Mesodermal cell (in vitro differentiated cells): Measurements from ENCODE around the gene PXN.
"Not testable (repeated sequence)": the region's sequence is repeated elsewhere in the genome, so short reads cannot be mapped to it uniquely, and the experiment has no call there.

ENCODE experiments used
- H3K27ac ChIP-seq: 2 replicates; pipeline ENCODE4 v1.7.0; 2013; ENCODE audit warnings: mild to moderate bottlenecking, low read depth, low read length, moderate library complexity; ENCODE audit not compliant: severe bottlenecking
- H3K36me3 ChIP-seq: 2 replicates; pipeline ENCODE4 v1.7.1; 2013; ENCODE audit warnings: mild to moderate bottlenecking, low read length, moderate library complexity; ENCODE audit not compliant: control insufficient read depth, insufficient read depth
- H3K4me1 ChIP-seq: one replicate; pipeline ENCODE4 v1.7.1; 2013; ENCODE audit warnings: mild to moderate bottlenecking, low read length; ENCODE audit not compliant: insufficient read depth, control insufficient read depth, poor library complexity, severe bottlenecking
- H3K4me3 ChIP-seq: 2 replicates; pipeline ENCODE4 v1.7.0; 2013; ENCODE audit warnings: low read length, control low read depth, mild to moderate bottlenecking; ENCODE audit not compliant: insufficient read depth, poor library complexity, severe bottlenecking; ENCODE audit errors: extremely low read depth
- H3K9me3 ChIP-seq: 2 replicates; pipeline ENCODE4 v1.7.1; 2013; ENCODE audit warnings: mild to moderate bottlenecking, low read length, moderate library complexity; ENCODE audit not compliant: control insufficient read depth
- WGBS, 2 experiments: methylation state at CpG; one replicate each; pipeline ENCODE4 v1.1.5; 2013; ENCODE audit warnings: missing lambda C conversion rate in 2 of 2; ENCODE audit not compliant: insufficient coverage in 2 of 2; 5-methylcytosine and 5-hydroxymethylcytosine counted together

Gene PXN

DNA sequence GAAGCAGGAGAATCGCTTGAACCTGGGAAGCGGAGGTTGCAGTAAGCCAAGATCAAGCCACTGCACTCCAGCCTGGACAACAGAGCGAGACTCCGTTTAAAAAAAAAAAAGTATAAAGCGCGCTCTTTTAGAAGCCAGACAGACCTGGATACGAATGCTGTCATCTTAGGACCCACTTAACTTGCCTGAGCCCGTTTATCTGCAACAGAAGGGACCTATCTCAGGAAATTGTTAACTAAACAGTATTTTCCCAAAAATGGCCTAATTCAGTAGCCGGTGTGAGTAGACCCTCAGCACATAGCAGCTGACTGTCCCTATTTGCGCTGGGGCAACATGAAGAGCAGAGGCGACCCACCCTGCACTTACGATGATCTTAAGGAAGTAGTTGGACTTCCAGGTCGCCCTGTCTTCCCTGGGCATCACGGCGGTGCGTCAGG, 65.1 kb downstream of the PXN start:
- H3K9me3 ChIP-seq, result no peaks in the 10 kb centered on the region
- H3K4me1 ChIP-seq, result peaks cover 24% of the 10 kb centered on the region
- H3K36me3 ChIP-seq, result peaks cover 46% of the 10 kb centered on the region
- H3K27ac ChIP-seq, result peak overlapping the region; percentile 68
- WGBS, 2 experiments, result 2 to 3% methylated on average over 13 to 14 of the region's 16 CpGs
- peak overlapping the region; percentile 90 for H3K4me3 ChIP-seq

DNA sequence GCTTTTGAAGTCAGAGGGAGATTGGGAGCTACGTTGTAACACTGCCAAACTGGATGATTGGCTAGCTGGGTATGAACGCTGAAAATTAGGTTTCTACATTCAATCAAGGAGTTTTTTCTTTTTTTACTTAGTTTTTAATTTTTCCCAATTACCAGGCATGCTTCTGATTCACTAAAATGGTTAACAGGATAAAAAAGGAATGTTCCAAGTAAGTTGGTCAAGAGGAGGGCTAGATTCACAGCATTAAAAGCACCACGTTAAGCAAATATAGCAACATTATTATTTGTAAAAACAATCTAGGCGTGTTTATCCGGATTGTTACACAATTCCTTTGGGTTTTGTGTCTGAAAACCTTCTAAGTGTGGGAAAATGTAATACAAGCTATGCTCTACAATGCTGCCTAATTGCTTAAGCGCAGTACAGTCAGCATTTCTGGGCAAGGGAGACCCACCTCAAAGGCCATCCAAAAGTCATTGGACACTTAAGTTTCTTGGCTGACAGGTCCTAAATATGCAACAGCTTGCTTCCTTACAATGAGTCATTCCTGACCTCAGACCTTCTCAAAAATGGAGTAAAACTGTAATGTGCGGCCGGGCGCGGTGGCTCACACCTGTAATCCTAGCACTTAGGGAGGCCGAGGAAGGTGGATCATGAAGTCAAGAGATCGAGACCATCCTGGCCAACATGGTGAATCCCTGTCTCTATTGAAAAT, 65.8 kb downstream of the PXN start:
- peaks cover 24% of the 10 kb centered on the region for H3K4me1 ChIP-seq
- peaks cover 46% of the 10 kb centered on the region for H3K36me3 ChIP-seq
- H3K9me3 ChIP-seq, result no peaks in the 10 kb centered on the region
- WGBS, 2 experiments, result 9 to 10% methylated on average over 6 to 7 of the region's 12 CpGs
- H3K4me3 ChIP-seq, result peak overlapping the region; percentile 90
- peak overlapping the region; percentile 68 for H3K27ac ChIP-seq

DNA sequence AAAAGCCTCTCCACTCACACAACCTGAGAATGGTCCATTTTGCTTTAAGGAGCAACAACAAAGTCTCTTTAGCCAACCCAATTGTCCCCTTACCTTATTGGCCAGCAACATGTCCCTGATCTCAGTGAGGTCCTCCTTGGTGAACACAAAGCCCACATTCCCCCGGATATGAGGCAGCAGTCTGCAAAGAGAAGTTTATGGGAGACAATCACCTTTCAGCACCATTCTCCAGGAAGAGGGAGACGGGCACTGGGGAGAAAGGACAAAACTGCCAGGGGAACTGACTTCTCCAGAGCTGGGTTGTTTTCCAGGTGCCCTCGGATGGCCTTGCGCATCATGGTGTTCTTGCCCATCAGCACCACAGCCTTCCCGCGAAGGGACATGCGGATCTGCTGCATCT, 66.5 kb downstream of the PXN start:
- H3K9me3 ChIP-seq, result no peaks in the 10 kb centered on the region
- peak overlapping the region; percentile 68 for H3K27ac ChIP-seq
- WGBS, 2 experiments, result 60 to 97% methylated on average over 1 to 3 of the region's 7 CpGs
- H3K4me3 ChIP-seq, result peak overlapping the region; percentile 90
- peaks cover 24% of the 10 kb centered on the region for H3K4me1 ChIP-seq
- H3K36me3 ChIP-seq, result peaks cover 46% of the 10 kb centered on the region

DNA sequence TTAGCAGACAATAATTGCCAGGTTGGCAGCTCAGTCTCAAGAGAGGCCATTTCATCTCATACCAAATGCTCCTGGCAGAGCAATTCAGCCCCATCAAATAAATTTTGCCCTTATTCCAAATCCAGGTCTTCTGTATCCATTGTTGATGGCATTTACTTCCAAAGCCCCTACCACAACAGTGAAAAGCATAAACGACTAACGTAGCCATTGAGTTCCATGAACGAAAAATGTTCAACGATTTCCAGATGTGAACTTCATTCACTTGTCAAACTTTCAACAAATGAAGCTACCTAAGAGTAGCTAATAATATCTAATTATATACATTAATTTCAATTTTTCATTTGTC, 68.0 kb downstream of the PXN start:
- Histone ChIP-seq H3K27ac (no peak overlapping the region), H3K9me3 (no peaks in the 10 kb centered on the region), H3K36me3 (peaks cover 46% of the 10 kb centered on the region), H3K4me3 (no peak overlapping the region), H3K4me1 (peaks cover 24% of the 10 kb centered on the region)
- 96 to 100% methylated on average over 1 to 3 of the region's 4 CpGs for WGBS, 2 experiments

DNA sequence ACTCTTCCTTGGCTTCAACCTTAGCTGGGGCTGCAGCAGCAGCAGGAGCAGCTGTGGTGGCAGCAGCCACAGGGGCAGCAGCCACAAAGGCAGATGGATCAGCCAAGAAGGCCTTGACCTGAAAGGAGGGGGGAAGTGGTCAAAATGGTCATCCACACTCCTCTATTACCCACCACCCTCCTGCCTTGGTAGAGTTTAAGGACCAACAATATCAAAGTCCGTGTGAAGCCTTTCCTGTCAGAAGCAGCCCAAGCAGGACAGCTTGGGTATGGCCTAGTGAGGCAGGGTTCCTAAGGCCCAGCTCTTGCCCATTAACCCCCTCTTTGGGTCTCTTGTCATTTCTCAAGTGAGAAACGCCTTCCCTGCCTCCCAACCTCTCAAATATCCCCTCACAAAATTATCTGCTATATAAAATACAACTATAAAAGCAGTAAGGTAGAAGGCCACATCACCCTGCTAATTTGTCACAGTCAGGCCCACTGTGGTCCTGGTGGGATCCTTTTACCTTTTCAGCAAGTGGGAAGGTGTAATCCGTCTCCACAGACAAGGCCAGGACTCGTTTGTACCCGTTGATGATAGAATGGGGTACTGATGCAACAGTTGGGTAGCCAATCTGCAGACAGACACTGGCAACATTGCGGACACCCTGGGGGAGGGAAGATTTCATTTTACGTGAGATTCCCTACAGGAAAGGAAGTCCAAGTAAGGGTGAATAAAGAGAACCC, 68.6 kb downstream of the PXN start:
- Histone ChIP-seq H3K4me1 (peaks cover 27% of the 10 kb centered on the region), H3K27ac (peak overlapping the region; percentile 10), H3K36me3 (peaks cover 50% of the 10 kb centered on the region)
- WGBS, 2 experiments, result 97 to 100% methylated on average over 1 to 5 of the region's 7 CpGs
- not testable (repeated sequence) for H3K4me3 ChIP-seq, H3K9me3 ChIP-seq

DNA sequence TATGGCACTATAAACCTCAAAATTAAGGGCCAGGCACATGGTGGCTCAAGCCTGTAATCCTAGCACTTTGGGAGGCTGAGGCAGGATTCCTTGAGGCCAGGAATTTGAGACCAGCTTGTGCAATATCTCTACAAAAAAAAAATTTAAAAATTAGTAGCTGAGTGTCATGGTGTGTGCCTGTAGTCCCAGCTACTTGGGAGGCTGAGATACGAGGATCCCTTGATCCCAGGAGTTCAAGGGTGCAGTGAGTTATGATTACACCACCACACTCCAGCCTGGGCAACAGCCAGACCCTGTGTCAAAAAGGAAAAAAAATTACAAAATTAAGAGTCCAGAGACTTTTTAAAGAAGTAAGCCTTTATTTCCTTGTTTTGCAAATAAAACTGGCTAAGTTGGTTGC, 69.2 kb downstream of the PXN start:
- WGBS, 2 experiments, result 100% methylated on average over 1 of the region's 1 CpG; no CpG with 5 or more reads in 1 of the 2 experiments
- Histone ChIP-seq H3K36me3 (peaks cover 54% of the 10 kb centered on the region), H3K4me3 (no peak overlapping the region), H3K9me3 (no peaks in the 10 kb centered on the region), H3K4me1 (peaks cover 27% of the 10 kb centered on the region), H3K27ac (peak overlapping the region; percentile 23)

DNA sequence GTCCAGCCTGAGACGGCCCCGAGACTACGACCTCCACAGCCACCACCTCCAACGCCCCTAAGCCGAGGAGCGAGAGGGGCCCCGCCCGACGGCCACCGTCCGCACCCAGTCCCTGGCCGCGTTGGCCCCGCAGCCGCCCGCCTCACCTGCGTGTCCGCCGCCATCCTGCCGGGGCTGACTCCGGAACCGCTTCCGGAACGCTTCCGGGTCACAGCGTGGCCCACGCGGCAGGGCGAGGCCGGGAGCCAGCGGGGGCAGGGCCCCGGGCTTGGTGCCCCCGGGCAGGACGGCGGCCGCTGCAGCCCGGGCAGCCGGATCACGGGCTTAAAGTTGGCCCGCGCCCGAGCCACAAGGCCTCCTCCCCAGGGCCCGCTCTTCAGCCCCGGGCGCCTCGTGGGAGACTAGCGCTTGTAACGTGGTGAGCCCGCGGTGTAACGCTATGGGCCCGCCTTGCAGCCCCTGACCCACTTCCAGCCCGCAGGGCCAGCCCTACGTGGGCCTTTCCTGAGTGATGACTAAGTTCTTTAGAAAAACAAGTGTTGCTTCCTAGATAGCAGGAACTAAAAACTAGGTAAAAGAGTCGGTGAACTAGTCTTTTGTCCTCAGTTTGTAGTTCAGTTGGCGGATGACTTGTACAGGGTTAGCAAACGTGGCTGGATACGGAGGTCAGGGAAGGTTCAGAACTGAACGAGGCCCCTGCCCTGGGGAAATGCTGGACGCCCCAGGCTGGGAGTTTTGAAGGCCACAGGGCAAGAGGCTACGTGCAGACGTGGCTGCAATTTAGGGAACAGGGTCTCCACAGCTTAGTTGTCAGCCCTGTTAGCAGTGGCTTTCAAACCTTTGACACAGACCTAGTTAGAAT, 70.8 kb downstream of the PXN start, which contains the start of gene GCN1:
TSS of gene GCN1 (minus strand) at position 182 of the 862 bp plus-strand sequence. CDS start at position 164, 18 bp downstream.
- WGBS, 2 experiments, result 4 to 5% methylated on average over 52 to 56 of the region's 62 CpGs
- peaks cover 27% of the 10 kb centered on the region for H3K4me1 ChIP-seq
- peak within 1 kb of the TSS; percentile 79 for H3K4me3 ChIP-seq
- no peaks in the 10 kb centered on the region for H3K9me3 ChIP-seq
- peaks cover 65% of the 10 kb centered on the region for H3K36me3 ChIP-seq
- H3K27ac ChIP-seq, result peak within 1 kb of the TSS; percentile 93

DNA sequence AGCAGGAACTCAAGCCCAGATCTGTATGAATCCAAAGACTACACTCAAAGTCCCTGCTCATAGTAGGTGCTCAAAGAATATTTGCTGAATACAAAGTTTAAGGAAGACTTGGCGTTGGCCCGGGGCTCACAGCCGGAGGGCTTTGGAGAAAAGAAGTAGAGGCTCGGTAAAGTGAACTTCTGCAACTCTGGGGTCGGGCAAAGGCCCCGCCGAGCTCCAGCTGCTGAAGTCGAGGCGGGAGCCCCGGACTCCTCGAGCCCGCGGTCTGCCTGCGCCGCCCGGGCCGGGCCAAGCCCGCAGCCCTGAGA, 71.3 kb downstream of the PXN start:
- no peaks in the 10 kb centered on the region for H3K9me3 ChIP-seq
- H3K4me3 ChIP-seq, result peak overlapping the region; percentile 79
- H3K36me3 ChIP-seq, result peaks cover 65% of the 10 kb centered on the region
- H3K4me1 ChIP-seq, result peaks cover 22% of the 10 kb centered on the region
- 1% methylated on average over 18 of the region's 18 CpGs for WGBS, 2 experiments
- H3K27ac ChIP-seq, result peak overlapping the region; percentile 93

DNA sequence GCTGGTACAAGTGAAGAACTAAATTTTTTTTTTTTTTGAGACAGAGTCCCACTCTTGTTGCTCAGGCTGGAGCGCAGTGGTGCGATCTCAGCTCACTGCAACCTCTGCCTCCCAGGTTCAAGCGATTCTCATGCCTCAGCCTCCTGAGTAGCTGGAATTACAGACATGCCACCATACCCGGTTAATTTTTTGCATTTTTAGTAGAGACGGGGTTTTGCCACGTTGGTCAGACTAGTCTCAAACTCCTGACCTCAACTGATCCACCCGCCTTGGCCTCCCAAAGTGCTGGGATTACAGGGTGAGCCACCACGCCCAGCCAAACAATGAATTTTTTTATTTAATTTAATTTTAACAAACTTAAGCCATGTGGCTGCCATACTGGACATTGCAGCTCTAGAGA, 72.2 kb downstream of the PXN start:
- peaks cover 65% of the 10 kb centered on the region for H3K36me3 ChIP-seq
- not testable (repeated sequence) for H3K9me3 ChIP-seq, H3K27ac ChIP-seq
- 88 to 94% methylated on average over 6 to 8 of the region's 8 CpGs for WGBS, 2 experiments
- peak overlapping the region; percentile 79 for H3K4me3 ChIP-seq
- H3K4me1 ChIP-seq, result peaks cover 22% of the 10 kb centered on the region

DNA sequence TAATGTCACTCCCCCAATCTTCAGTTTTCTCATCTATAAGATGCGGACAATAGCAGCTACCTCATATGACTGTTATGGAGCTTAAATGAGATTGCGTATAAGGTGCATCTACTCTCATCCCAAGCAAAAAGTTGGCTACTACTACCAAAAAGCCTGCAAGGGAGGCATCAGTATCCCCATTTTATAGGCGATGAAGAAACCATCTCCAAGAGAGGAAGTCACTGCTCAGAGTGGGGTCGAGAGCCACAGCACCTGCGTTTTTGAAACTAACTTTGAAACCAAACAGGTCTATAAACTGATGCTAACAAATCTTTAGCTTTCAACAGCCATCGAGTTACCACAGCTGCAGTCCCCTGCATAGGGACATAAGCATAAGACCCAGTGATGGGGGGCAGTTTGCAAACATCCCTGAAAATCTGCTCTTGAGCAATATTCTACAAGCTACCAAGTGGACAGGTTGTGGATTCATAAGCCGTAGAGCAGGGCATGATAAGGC, 74.5 kb downstream of the PXN start:
- H3K4me1 ChIP-seq, result peaks cover 4% of the 10 kb centered on the region
- no peak overlapping the region for H3K27ac ChIP-seq
- WGBS, 2 experiments, result 94 to 100% methylated on average over 6 of the region's 7 CpGs
- no peaks in the 10 kb centered on the region for H3K9me3 ChIP-seq
- H3K36me3 ChIP-seq, result peaks cover 65% of the 10 kb centered on the region
- H3K4me3 ChIP-seq, result no peak overlapping the region
